CD4-positive, alpha-beta T cell treated with Interleukin-4 for 1 hour (primary cell): Measurements from ENCODE around the gene ANGPTL2.

Experiments
- DNase-seq, 2 donors: peaks; one replicate each; pipeline ENCODE4 v3.0.0-alpha.2; 2020 to 2022

ANGPTL2 gene

GRCh38 chr9:127116088-127116726, 6.2 kb downstream of the ANGPTL2 start:
- DNase-seq, result no peak

GRCh38 chr9:127114606-127115005, 7.8 kb downstream of the ANGPTL2 start:
- DNase-seq, result no peak

- DNase-seq, result no peak
These were observed 9.1 kb downstream of the ANGPTL2 start for GRCh38 chr9:127113191-127113972.

DNA sequence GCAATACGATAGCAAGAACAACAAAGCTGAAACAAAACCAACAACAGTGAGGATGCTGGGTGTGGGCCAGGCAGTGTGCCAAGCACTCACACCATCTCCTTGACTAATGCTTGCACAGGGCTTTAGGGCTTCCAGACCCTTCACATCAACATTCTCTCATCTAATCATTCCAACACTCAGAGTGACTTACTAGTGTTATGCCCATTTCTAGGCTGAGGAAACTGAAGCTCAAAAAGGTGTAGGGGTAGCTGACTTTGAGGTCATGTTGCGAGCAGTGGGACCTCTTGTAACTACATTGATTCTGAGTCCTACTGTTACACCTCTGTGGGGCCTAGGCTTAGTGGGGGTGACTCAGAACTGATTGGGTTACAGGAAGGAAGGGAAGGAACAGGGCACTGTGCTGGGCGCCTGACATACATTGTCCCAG, 9.7 kb downstream of the ANGPTL2 start:
- DNase-seq, result no peak

- DNase-seq, result no peak
These were observed 10.4 kb downstream of the ANGPTL2 start for GRCh38 chr9:127112056-127112455.

- no peak for DNase-seq
These were observed 13.2 kb downstream of the ANGPTL2 start for GRCh38 chr9:127109212-127109711.

DNA sequence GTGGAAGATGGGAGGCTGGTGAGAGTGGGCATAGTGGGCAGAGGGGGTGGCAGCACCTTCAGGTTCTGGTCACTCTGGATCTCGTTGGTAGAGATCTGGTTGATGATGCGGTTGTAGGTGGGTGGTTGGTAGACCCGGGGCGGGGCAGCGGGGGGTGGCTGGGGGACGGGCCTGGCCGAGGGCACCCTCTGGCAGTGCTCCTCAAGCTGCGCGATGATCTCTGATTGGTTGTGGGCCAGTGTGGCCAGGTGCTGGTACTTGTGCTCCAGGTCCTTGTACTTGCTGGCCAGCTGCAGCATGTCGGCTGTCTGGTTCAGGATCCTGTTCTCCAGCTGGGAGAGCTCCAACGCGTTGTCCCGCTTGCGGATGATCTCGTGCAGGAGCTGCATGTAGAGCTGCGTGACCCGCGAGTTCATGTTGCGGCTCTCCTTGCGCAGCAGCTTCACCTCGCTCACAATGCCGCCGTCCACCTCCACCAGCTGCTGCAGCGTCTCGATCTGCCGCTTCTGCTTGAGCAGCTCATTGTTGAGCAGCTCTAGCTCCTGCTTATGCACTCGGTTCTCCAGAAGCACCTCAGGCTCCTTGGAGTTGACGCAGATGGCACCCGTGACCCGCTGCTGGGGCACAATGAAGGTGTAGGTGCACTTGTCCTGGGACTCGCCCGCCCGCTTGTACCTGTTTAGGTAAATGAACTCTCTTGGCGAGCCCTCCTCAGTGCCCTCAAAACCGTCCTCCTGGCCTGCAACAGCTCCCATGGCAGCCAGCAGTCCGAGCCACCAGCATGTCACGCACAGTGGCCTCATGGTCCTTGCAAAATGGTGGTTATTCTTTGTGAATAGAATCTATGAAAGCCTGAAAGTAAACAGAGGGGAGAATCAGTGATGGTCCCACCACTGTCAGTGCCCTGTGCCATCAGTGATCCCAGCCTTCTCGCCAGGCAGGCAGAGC, 14.2 kb downstream of the ANGPTL2 start:
- DNase-seq, result no peak

- no peak for DNase-seq
These were observed 15.1 kb downstream of the ANGPTL2 start for GRCh38 chr9:127107171-127107928.

DNA sequence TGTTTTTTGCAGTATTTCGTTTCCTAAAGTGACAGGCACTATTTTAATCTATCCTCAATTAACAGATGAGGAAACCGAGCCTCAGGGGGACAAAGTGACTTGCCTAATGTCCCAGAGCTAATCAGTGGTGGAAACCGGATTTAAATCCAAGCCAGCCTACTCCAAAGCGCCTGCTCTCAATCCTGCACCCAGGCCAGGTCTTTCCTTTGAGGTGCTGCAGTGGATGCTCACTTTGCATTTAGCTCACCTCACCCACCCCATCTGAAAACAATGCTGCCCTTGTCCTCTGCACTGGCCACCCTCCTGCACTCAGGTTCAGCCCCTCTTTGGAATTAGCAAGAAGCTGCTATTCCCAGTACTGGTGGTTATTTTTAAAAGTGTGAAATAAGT, 16.0 kb downstream of the ANGPTL2 start:
- no peak for DNase-seq

GRCh38 chr9:127105805-127106465, 16.5 kb downstream of the ANGPTL2 start:
- DNase-seq, result no peak

DNA sequence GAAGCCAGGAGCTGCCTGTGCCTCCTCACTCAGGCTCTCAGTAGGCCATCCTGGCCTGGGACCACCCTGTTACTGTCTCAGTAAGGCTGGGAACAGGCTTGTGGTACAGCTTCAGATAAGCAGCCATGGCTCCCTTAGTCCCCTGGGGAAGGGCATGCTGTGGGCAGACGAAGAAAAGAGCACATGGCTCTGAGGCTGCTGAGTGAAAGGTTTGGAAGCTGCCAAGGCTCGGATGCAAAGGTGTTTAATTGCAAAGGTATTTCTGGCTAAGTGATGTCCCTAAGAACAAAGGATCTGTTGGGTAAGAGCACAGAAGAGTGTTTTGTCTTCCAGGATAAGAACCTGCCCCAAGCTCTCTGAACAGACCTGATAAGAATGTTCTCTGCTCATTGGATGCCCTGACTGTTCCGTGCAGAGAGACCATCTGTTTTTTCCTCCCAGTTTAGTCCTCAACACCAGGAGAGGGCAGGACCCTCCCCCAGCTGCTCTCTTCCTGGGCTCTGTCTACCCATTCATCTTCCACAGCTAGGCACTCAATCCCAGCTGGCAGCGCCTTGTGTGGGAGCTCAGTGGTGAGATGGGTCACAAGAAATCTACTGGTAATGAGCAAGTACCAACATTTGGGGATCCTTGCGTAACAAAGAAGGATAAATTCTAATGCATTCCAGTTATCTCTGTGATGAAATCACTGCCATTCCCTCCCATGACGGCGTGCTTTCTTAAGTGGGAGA, 17.7 kb downstream of the ANGPTL2 start:
- DNase-seq, result no peak

DNA sequence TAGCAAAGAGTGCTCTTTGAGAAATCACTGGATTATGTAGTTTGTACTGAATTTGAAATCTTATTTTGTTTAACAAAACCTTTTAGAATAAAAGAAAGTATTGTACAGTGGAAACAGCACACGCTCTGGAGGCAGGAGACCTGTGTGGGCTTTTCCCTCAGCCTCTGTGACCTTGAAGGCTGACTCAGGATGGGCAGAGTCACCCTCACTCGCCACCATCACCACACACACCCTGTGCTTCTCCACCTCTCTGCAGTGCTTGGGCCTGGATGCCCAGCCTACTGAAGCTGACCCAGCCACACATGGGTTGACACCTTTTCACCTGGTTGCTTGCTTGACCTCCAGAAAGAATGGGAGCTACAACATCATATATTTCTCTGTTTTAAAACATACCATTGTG, 19.6 kb downstream of the ANGPTL2 start:
- DNase-seq, result no peak

DNA sequence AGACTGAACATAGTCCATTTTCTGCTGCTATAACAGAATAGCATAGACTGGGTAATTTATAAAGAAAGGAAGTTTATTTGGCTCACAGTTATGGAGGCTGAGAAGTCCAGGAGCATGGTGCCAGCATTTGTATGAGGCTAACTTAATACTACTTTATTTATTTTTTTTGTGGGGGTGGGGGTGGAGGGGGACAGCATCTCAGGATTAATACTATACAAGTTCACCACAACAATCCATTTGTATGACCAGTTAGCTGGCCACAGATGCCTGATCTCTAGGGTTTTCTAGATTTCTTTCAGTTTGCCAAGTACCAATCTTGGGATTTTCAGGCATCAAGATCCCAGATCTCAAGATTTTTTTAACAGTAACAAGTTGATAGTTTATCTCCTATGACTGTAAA, 20.3 kb downstream of the ANGPTL2 start:
- no peak for DNase-seq

- DNase-seq, result no peak
These were observed 22.8 kb downstream of the ANGPTL2 start for GRCh38 chr9:127099664-127100063.

DNA sequence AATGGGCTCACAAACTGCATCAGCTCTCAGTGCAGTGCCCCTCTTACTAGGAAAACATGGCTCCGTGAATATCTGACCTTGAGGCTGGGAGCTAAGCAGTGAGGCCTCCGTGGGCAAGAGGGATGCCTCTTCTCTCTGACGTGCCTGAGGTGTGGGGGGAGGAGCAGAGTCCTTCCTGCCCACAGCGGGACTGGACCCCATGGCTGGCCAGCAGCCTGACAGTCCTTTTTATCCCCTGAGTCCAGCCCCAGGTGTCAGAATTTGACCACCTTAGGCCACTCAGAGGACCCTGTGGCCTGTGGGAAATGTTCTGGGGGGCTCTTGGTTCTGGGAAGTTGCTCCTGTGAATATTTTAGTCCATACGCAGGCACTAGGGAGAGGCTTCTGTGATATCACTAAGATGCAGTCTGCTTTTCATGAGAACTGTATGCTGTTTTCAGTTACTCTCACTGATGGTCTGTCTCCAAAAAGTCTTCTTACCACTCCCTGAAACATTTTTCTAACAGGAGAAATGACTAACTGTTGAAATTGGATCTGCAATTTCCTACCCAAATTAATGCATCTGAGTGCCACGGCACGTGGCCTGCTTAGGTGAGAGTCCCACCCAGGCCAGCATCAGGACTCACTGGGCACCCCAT, 23.4 kb downstream of the ANGPTL2 start:
- no peak for DNase-seq

GRCh38 chr9:127097683-127098082, 24.8 kb downstream of the ANGPTL2 start:
- DNase-seq, result no peak

- DNase-seq, result no peak
These were observed 26.2 kb downstream of the ANGPTL2 start for GRCh38 chr9:127096208-127096607.

DNA sequence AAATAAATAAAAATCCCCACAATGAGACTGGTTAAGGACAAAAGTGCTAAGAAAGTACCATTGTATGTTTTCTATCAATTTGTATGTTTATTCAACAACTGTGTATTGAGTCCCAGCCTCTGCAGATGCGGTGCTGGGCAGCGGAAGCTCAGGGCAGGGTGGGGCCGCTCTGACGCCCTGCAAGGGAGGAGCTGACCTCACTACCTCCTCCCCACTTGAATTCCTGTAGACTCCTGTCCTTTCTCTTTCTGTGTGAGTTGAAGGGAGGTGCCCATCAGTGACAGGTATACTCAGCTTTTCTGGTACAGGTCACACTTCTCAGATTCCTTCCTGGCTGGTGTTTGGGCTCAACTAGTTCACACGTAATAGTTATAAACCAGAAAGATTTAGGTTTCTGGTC, 27.0 kb downstream of the ANGPTL2 start:
- DNase-seq, result no peak

DNA sequence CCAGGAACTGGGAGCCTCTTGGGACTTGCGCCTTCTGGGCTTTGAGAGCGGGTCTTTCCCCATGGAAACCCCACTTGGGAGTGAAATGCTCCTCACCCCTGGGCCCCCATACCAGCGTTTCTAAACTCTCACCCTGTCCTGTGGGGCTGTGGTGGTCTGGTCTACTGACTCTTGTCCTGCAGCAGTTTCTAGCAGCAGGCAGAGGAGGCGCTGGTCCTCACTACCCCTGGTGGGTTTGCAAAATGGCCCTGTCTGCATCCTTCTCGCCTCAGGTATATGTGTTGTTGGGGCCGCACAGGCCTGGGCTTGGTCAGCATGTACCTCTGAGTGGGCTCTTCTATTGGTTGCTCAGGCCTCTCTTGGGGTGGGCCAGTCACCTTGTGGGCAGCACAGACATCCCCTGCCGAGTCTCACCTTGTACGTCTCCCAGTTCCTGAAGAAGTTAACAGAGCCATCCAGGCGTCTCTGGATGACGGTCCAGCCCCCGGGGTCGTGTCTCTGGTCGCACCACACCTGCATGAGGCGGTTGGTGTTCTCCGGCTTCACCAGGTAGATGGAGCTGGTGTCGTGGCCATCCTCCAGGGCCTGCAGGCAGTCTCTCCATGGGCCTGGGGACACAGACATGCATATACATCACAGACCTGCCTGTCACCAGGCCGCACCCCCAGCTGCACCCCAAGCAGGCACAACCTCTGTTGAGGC, 29.0 kb downstream of the ANGPTL2 start:
- no peak for DNase-seq

- DNase-seq, result no peak
These were observed 30.3 kb downstream of the ANGPTL2 start for GRCh38 chr9:127092041-127092608.
